Astrocyte (in vitro differentiated cells and primary cell): ENCODE measurements around the gene RCAN2.
"Not testable (repeated sequence)": the region's sequence is repeated elsewhere in the genome, so short reads cannot be mapped to it uniquely, and the experiment has no call there.

ENCODE experiments used
- EZH2 ChIP-seq: IDR thresholded peaks from 2 replicates; pipeline ENCODE4 v1.6.1; 2012; ENCODE audit warnings: mild to moderate bottlenecking, low read length, inconsistent platforms; ENCODE audit not compliant: insufficient read depth
- TF ChIP-seq, protein P1 (sequence below): IDR thresholded peaks from 2 replicates; pipeline ENCODE4 v1.5.1; 2011; ENCODE audit warnings: low read depth, mild to moderate bottlenecking, inconsistent platforms, low read length, moderate library complexity; ENCODE audit not compliant: insufficient read depth

DNA sequence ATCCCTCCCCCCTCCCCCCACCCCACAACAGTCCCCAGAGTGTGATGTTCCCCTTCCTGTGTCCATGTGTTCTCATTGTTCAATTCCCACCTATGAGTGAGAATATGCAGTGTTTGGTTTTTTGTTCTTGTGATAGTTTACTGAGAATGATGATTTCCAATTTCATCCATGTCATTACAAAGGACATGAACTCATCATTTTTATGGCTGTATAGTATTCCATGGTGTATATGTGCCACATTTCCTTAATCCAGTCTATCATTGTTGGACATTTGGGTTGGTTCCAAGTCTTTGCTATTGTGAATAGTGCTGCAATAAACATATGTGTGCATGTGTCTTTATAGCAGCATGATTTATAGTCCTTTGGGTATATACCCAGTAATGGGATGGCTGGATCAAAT lies 158.8 kb downstream of the RCAN2 start:
- TF ChIP-seq, protein P1, sequence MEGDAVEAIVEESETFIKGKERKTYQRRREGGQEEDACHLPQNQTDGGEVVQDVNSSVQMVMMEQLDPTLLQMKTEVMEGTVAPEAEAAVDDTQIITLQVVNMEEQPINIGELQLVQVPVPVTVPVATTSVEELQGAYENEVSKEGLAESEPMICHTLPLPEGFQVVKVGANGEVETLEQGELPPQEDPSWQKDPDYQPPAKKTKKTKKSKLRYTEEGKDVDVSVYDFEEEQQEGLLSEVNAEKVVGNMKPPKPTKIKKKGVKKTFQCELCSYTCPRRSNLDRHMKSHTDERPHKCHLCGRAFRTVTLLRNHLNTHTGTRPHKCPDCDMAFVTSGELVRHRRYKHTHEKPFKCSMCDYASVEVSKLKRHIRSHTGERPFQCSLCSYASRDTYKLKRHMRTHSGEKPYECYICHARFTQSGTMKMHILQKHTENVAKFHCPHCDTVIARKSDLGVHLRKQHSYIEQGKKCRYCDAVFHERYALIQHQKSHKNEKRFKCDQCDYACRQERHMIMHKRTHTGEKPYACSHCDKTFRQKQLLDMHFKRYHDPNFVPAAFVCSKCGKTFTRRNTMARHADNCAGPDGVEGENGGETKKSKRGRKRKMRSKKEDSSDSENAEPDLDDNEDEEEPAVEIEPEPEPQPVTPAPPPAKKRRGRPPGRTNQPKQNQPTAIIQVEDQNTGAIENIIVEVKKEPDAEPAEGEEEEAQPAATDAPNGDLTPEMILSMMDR: not testable (repeated sequence)
- TF ChIP-seq EZH2: not testable (repeated sequence)
